GM12892 (cell line): ENCODE results near the gene ZNF106.

Experiments used
- POLR2A ChIP-seq: IDR thresholded peaks from 2 replicates; pipeline ENCODE4 v1.6.1; 2011; ENCODE audit warnings: low read depth, low read length, control low read depth
- POLR2AphosphoS5 ChIP-seq: IDR thresholded peaks from 2 replicates; pipeline ENCODE4 v1.6.1; 2011; ENCODE audit warnings: low read depth, low read length, control low read depth
- TAF1 ChIP-seq: IDR thresholded peaks from 2 replicates; pipeline ENCODE4 v1.6.1; 2011; ENCODE audit warnings: low read depth, mild to moderate bottlenecking, control low read depth, low read length, borderline replicate concordance

- TF ChIP-seq POLR2AphosphoS5: no peak
- no peak for TF ChIP-seq POLR2A
- no peak for TF ChIP-seq TAF1
These were observed 124.9 kb downstream of the ZNF106 start for GRCh38 chr15:42365921-42366550.
